PC-3 (cell line): ENCODE data around the gene CLIC1. TPM values are rescaled to one million over a fixed set of nuclear protein-coding genes. Genes with fewer than 3 reads are reported as not detected.

ENCODE experiments used
- ATAC-seq: fragments of 200-7000 bp; cut with Tn5 transposase; 2 replicates; pipeline ENCODE4 v1.9.1; 2020; ENCODE audit warnings: mild to moderate bottlenecking, moderate library complexity
- Bru-seq: library from RNA; stranded (reverse); fragments of 400-500 nt; gene quantifications from one replicate; lab custom pipeline; 2021; lab: Mats Ljungman, UMichigan
- BruChase-seq, 2 experiments: library from RNA; stranded (reverse); fragments of 400-500 nt; gene quantifications; one replicate each; lab custom pipeline; 2021; lab: Mats Ljungman, UMichigan
- BruUV-seq: library from RNA; stranded (reverse); fragments of 400-500 nt; replicated peaks from 2 replicates; lab custom pipeline; 2021; lab: Mats Ljungman, UMichigan
- CTCF ChIA-PET: fragments of 300-600 bp; sonication (Branson Sonifier 250); formaldehyde crosslinking; loops from one replicate; lab custom pipeline; 2022; ENCODE audit warnings: antibody characterized with exemption; lab: Charles Lee
- POLR2A ChIA-PET: fragments of 300-600 bp; sonication (Branson Sonifier 250); formaldehyde crosslinking; loops from one replicate; lab custom pipeline; 2022; ENCODE audit warnings: antibody characterized with exemption; ENCODE audit not compliant: unreplicated experiment; lab: Charles Lee
- DNase-seq: peaks from one replicate; pipeline ENCODE4 v3.0.0-alpha.2; 2015
- H2AFZ ChIP-seq: fragments of 300-600 bp; sonication (generic); 2 replicates; pipeline ENCODE4 v1.6.0; 2016; ENCODE audit warnings: antibody characterized with exemption, low read length
- H3F3A ChIP-seq: fragments of 300-600 bp; sonication (generic); one replicate; pipeline ENCODE4 v1.6.0; 2017; ENCODE audit warnings: antibody characterized with exemption, low read length, control low read depth, mild to moderate bottlenecking; ENCODE audit not compliant: unreplicated experiment
- H3K27ac ChIP-seq: fragments of 300-600 bp; sonication (generic); 2 replicates; pipeline ENCODE4 v1.5.1; 2016; ENCODE audit warnings: mild to moderate bottlenecking, low read length
- H3K27me3 ChIP-seq: fragments of 300-600 bp; sonication (generic); 2 replicates; pipeline ENCODE4 v1.6.1; 2016; ENCODE audit warnings: low read length, mixed read lengths
- H3K36me3 ChIP-seq: fragments of 300-600 bp; sonication (generic); 2 replicates; pipeline ENCODE4 v1.6.1; 2016; ENCODE audit warnings: low read depth, mixed run types, low read length, mixed read lengths
- H3K4me1 ChIP-seq: fragments of 300-600 bp; sonication (generic); 2 replicates; pipeline ENCODE4 v1.5.1; 2016; ENCODE audit warnings: low read length; ENCODE audit not compliant: insufficient read depth
- H3K4me2 ChIP-seq: fragments of 300-600 bp; sonication (generic); 2 replicates; pipeline ENCODE4 v1.6.0; 2016; ENCODE audit warnings: low read length
- H3K4me3 ChIP-seq: fragments of 300-600 bp; sonication (generic); 2 replicates; pipeline ENCODE4 v1.5.1; 2016; ENCODE audit warnings: mild to moderate bottlenecking, low read length, mixed read lengths
- H3K79me2 ChIP-seq: fragments of 300-600 bp; sonication (generic); 2 replicates; pipeline ENCODE4 v1.6.1; 2017; ENCODE audit warnings: low read length, mixed read lengths
- H3K9ac ChIP-seq: fragments of 300-600 bp; sonication (generic); 2 replicates; pipeline ENCODE4 v1.6.0; 2016; ENCODE audit warnings: mild to moderate bottlenecking, low read length
- H3K9me2 ChIP-seq: fragments of 300-600 bp; sonication (generic); replicated peaks from 2 replicates; pipeline ENCODE4 v1.6.1; 2016; ENCODE audit warnings: mixed run types, low read length, mixed read lengths
- H3K9me3 ChIP-seq: fragments of 300-600 bp; sonication (generic); 2 replicates; pipeline ENCODE4 v1.6.1; 2016; ENCODE audit warnings: low read length, mixed read lengths
- H4K20me1 ChIP-seq: fragments of 300-600 bp; sonication (generic); 2 replicates; pipeline ENCODE4 v1.6.1; 2016; ENCODE audit warnings: low read length, mixed read lengths
- CTCF ChIP-seq: fragments of 300-600 bp; sonication (generic); conservative IDR thresholded peaks from 2 replicates; pipeline ENCODE4 v1.5.1; 2017; ENCODE audit warnings: antibody characterized with exemption, low read depth, mild to moderate bottlenecking, low read length
- EZH2 ChIP-seq: fragments of 300-600 bp; sonication (generic); IDR thresholded peaks from one replicate; pipeline ENCODE4 v1.6.1; 2017; ENCODE audit warnings: antibody characterized with exemption, mild to moderate bottlenecking, low read length; ENCODE audit not compliant: unreplicated experiment
- EZH2phosphoT487 ChIP-seq: fragments of 300-600 bp; sonication (generic); IDR thresholded peaks from 2 replicates; pipeline ENCODE4 v1.6.1; 2018; ENCODE audit warnings: mild to moderate bottlenecking, antibody characterized with exemption, low read length, borderline replicate concordance
- intact Hi-C: fragments of 100-400 bp; cut with micrococcal nuclease; formaldehyde crosslinking; loops from 2 replicates; pipeline ENCODE4 v1.9.0; 2023
- long read RNA-seq: library from polyadenylated mRNA; unstranded; transcript quantifications from one replicate; pipeline ENCODE4 v2.0.0, GENCODE V29; 2021; ENCODE audit not compliant: unreplicated experiment
- total RNA-seq: library from RNA; depleted of rRNA; stranded (reverse); fragments of >200 nt; gene quantifications from 2 replicates; pipeline ENCODE4 v1.2.3, GENCODE V29; 2014; rRNA removed

CLIC1 gene
- total RNA-seq, result 708 and 743 TPM in 2 replicates
- Bru-seq, nascent RNA, result percentile 95 among the genes with signal in this experiment
- BruChase-seq, experiment 1, labeled RNA remaining after a 6-hour chase, result percentile 99 among the genes with signal in this experiment
- percentile 96 among the genes with signal in this experiment for BruChase-seq, experiment 2, labeled RNA remaining after a 2-hour chase
- long read RNA-seq, transcript CLIC1-208 (6 exons, 1,254 nt), result major isoform, 428 of 531 reads
- long read RNA-seq, transcript CLIC1-210 (7 exons, 1,098 nt), result minor isoform, 5 of 531 reads
- long read RNA-seq, partial matches to known transcripts, result 52 of 531 reads
- long read RNA-seq, other reads (novel, unspliced or antisense), result 46 of 531 reads

GRCh38 chr6:31736021-31736767 lies at the start of gene CLIC1:
Gene CLIC1, minus strand, starts transcription at chr6:31736530. Its CDS starts 230 bp downstream, at chr6:31736300.
- ChIA-PET POLR2A (interaction anchor here (1.3 kb wide), 1 partner anchor 91 kb away, joined by 4 read pairs; the partner anchor contains the start of gene HSPA1B), CTCF (no interaction called here)
- Histone ChIP-seq H2AFZ (peak within 1 kb of the TSS; percentile 63), H3K9me3 (no peaks in the 10 kb centered on the region), H4K20me1 (peaks cover 13% of the 10 kb centered on the region), H3K4me3 (peak within 1 kb of the TSS; percentile 85), H3K4me2 (peak within 1 kb of the TSS; percentile 85), H3K27ac (peak within 1 kb of the TSS; percentile 87), H3K79me2 (peaks cover 53% of the 10 kb centered on the region), H3F3A (no peaks in the 10 kb centered on the region), H3K27me3 (no peaks in the 10 kb centered on the region), H3K9me2 (no peaks in the 10 kb centered on the region), H3K36me3 (peaks cover 30% of the 10 kb centered on the region), H3K9ac (peak within 1 kb of the TSS; percentile 91), H3K4me1 (peaks cover 53% of the 10 kb centered on the region)
- peak; percentile 83 for DNase-seq
- TF ChIP-seq CTCF (no peak), EZH2phosphoT487 (no peak), EZH2 (no peak)
- intact Hi-C loops, result loop anchor here (5.0 kb wide), 2 partner anchors 81 to 96 kb away; partner anchors contain the start of genes HSPA1A and HSPA1L
- BruUV-seq, result TSS peak; percentile 76
- ATAC-seq, result peak; percentile 39

GRCh38 chr6:31785475-31785874 lies 49.1 kb upstream of the CLIC1 start:
- Histone ChIP-seq H3K9me2 (no peaks in the 10 kb centered on the region), H3K4me3 (no peak overlapping the region), H3K27ac (no peak overlapping the region), H3K4me1 (no peaks in the 10 kb centered on the region), H3K79me2 (peaks cover 9% of the 10 kb centered on the region), H3K36me3 (peaks cover 44% of the 10 kb centered on the region), H3K9ac (no peak overlapping the region), H3K9me3 (no peaks in the 10 kb centered on the region), H3K4me2 (no peak overlapping the region), H3K27me3 (no peaks in the 10 kb centered on the region), H2AFZ (no peak overlapping the region), H4K20me1 (no peaks in the 10 kb centered on the region), H3F3A (no peaks in the 10 kb centered on the region)
- no TSS peak for BruUV-seq
- TF ChIP-seq EZH2phosphoT487 (no peak), CTCF (no peak), EZH2 (no peak)
- ChIA-PET POLR2A (interaction anchor here (0.8 kb wide), 1 partner anchor 42 kb away, joined by 4 read pairs; no protein-coding TSS in a partner anchor), CTCF (no interaction called here)
- intact Hi-C loops, result no loop called here
- DNase-seq (no peak), ATAC-seq (no peak)
